ENCODE results near the gene TENT4B.

The TENT4B gene

DNA sequence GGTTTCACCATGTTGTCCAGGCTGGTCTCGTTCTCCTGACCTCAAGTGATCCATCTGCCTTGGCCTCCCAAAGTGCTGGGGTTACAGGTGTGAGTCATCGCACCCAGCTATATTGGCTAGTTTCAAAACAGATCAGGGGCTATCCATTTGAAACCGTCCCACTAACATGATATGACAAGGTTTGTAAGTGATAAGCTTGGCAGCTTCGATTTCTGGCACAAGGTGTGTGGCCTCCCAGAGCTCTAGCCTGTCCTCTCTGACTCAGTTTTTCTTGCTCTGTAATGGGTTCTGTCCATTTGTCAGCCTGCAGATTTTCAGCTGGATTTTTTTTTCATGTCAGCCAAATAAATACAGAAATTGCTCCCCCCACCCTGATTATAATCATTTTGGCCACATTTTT, 31.8 kb upstream of the TENT4B start:
- Histone ChIP-seq H3K27ac (ENCODE audit: low read depth, low read length) (no peak overlapping the region), H3K27me3 (ENCODE audit: insufficient read depth, low read length) (no peaks in the 10 kb centered on the region), H2BK5ac (ENCODE audit: low read depth, low read length, poor library complexity) (no peak overlapping the region), H3K23ac (ENCODE audit: low read length) (no peak overlapping the region), H3K79me2 (ENCODE audit: control insufficient read depth, insufficient read depth, low read length, poor library complexity) (no peaks in the 10 kb centered on the region), H3K9me3 (ENCODE audit: insufficient read depth, low read depth, low read length) (no peaks in the 10 kb centered on the region), H3K9ac (ENCODE audit: low read length) (no peak overlapping the region), H3K4me2 (ENCODE audit: low read length) (no peak overlapping the region), H4K8ac (ENCODE audit: low read depth, low read length) (no peak overlapping the region), H4K12ac (ENCODE audit: low read depth, low read length) (no peak overlapping the region), H3K4me3 (ENCODE audit: low read depth, low read length) (no peak overlapping the region), H3K79me1 (ENCODE audit: low read length) (no peaks in the 10 kb centered on the region), H3K4me1 (ENCODE audit: control insufficient read depth in 1 of 2, insufficient read depth in 2 of 2, low read length in 2 of 2) (no peaks in the 10 kb centered on the region), H2BK12ac (ENCODE audit: low read length) (no peak overlapping the region), H2AK5ac (ENCODE audit: low read length) (no peak overlapping the region), H2AFZ (ENCODE audit: insufficient read depth, low read length, poor library complexity) (no peak overlapping the region), H3K36me3 (ENCODE audit: control insufficient read depth in 1 of 2, insufficient read depth in 2 of 2, low read length in 2 of 2) (no peaks in the 10 kb centered on the region), H4K91ac (ENCODE audit: low read depth, low read length) (no peak overlapping the region), H2BK120ac (ENCODE audit: insufficient read depth, low read length, poor library complexity) (no peak overlapping the region), H3K14ac (ENCODE audit: low read length) (no peak overlapping the region), H3K18ac (ENCODE audit: low read length) (no peak overlapping the region), H3K4ac (ENCODE audit: low read depth, low read length) (no peak overlapping the region)
- WGBS (ENCODE audit: extremely low coverage, insufficient coverage, insufficient read length) = no CpG with 5 or more reads among the region's 4 CpGs
- DNase-seq = no peak

DNA sequence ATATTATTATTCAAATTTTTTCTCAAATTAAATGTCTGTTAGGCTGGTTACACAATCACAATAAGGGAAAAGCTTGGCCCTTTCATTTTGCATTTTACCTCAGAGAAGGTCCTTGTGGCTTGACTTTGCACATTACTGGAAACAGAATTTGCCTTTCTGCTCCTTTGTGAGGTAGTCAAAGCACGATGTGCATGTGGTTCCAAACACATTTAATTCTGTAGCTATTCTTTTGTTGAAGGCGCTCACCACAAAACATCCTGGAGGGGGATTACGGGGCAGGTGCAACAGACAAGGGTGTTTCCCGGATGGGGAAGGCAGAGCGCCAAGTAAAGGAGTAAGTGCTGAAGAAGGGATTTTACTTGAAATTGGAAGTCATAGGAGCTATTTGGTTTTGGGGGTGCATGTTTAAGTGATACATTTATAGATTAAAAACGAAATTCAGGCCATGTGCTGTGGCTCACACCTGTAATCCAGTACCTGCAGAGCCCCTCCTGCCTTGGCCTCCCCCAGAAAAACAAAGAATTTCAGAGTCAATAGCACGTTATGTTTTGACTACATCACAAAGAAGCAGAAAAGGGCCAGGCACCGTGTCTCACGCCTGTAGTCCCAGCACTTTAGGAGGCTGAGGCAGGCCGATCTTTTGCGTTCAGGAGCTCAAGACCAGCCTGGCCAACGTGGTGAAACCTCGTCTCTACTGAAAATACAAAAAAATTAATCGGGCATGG, 31.2 kb upstream of the TENT4B start:
- Histone ChIP-seq H3K4me1 (ENCODE audit: control insufficient read depth in 1 of 2, insufficient read depth in 2 of 2, low read length in 2 of 2) (no peaks in the 10 kb centered on the region), H3K4me3 (ENCODE audit: low read depth, low read length) (no peak overlapping the region), H3K18ac (ENCODE audit: low read length) (no peak overlapping the region), H4K8ac (ENCODE audit: low read depth, low read length) (no peak overlapping the region), H3K9ac (ENCODE audit: low read length) (no peak overlapping the region), H2BK5ac (ENCODE audit: low read depth, low read length, poor library complexity) (no peak overlapping the region), H3K23ac (ENCODE audit: low read length) (no peak overlapping the region), H3K14ac (ENCODE audit: low read length) (no peak overlapping the region), H2AK5ac (ENCODE audit: low read length) (no peak overlapping the region), H3K4me2 (ENCODE audit: low read length) (no peak overlapping the region), H4K91ac (ENCODE audit: low read depth, low read length) (no peak overlapping the region), H3K79me1 (ENCODE audit: low read length) (no peaks in the 10 kb centered on the region), H2BK12ac (ENCODE audit: low read length) (no peak overlapping the region), H3K36me3 (ENCODE audit: control insufficient read depth in 1 of 2, insufficient read depth in 2 of 2, low read length in 2 of 2) (no peaks in the 10 kb centered on the region), H2AFZ (ENCODE audit: insufficient read depth, low read length, poor library complexity) (no peak overlapping the region), H4K12ac (ENCODE audit: low read depth, low read length) (no peak overlapping the region), H3K79me2 (ENCODE audit: control insufficient read depth, insufficient read depth, low read length, poor library complexity) (no peaks in the 10 kb centered on the region), H3K27ac (ENCODE audit: low read depth, low read length) (no peak overlapping the region), H3K9me3 (ENCODE audit: insufficient read depth, low read depth, low read length) (no peaks in the 10 kb centered on the region), H3K27me3 (ENCODE audit: insufficient read depth, low read length) (no peaks in the 10 kb centered on the region), H3K4ac (ENCODE audit: low read depth, low read length) (no peak overlapping the region), H2BK120ac (ENCODE audit: insufficient read depth, low read length, poor library complexity) (no peak overlapping the region)
- DNase-seq = no peak
- no CpG with 5 or more reads among the region's 14 CpGs for WGBS (ENCODE audit: extremely low coverage, insufficient coverage, insufficient read length)

DNA sequence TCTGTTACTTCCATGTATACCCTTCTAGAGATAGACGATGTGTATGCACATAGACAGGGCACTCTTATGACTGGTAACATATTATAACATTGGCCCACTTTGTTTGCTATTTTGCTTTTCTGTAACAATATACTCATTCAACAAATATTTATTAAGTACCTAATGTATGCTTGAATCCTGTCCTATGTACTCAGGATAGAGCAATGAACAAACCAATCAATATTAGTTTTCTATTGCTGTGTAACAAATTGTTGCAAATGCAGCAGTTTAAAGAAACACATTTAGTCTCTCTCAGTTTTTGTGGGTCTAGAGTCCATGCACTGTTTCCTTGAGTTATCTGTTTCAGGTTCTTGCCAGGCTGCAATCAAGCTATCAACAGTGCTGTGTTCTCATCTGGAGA, 29.7 kb upstream of the TENT4B start:
- WGBS (ENCODE audit: extremely low coverage, insufficient coverage, insufficient read length) = no CpG with 5 or more reads among the region's 1 CpG
- Histone ChIP-seq H3K4me3 (ENCODE audit: low read depth, low read length) (no peak overlapping the region), H3K27me3 (ENCODE audit: insufficient read depth, low read length) (no peaks in the 10 kb centered on the region), H3K9ac (ENCODE audit: low read length) (no peak overlapping the region), H3K9me3 (ENCODE audit: insufficient read depth, low read depth, low read length) (no peaks in the 10 kb centered on the region), H3K79me1 (ENCODE audit: low read length) (no peaks in the 10 kb centered on the region), H3K79me2 (ENCODE audit: control insufficient read depth, insufficient read depth, low read length, poor library complexity) (no peaks in the 10 kb centered on the region), H3K23ac (ENCODE audit: low read length) (no peak overlapping the region), H3K4me1 (ENCODE audit: control insufficient read depth in 1 of 2, insufficient read depth in 2 of 2, low read length in 2 of 2) (no peaks in the 10 kb centered on the region), H2BK12ac (ENCODE audit: low read length) (no peak overlapping the region), H2AFZ (ENCODE audit: insufficient read depth, low read length, poor library complexity) (no peak overlapping the region), H4K12ac (ENCODE audit: low read depth, low read length) (no peak overlapping the region), H3K18ac (ENCODE audit: low read length) (no peak overlapping the region), H2BK120ac (ENCODE audit: insufficient read depth, low read length, poor library complexity) (no peak overlapping the region), H4K91ac (ENCODE audit: low read depth, low read length) (no peak overlapping the region), H3K4me2 (ENCODE audit: low read length) (no peak overlapping the region), H4K8ac (ENCODE audit: low read depth, low read length) (no peak overlapping the region), H3K4ac (ENCODE audit: low read depth, low read length) (no peak overlapping the region), H3K14ac (ENCODE audit: low read length) (no peak overlapping the region), H3K27ac (ENCODE audit: low read depth, low read length) (no peak overlapping the region), H2AK5ac (ENCODE audit: low read length) (no peak overlapping the region), H3K36me3 (ENCODE audit: control insufficient read depth in 1 of 2, insufficient read depth in 2 of 2, low read length in 2 of 2) (no peaks in the 10 kb centered on the region), H2BK5ac (ENCODE audit: low read depth, low read length, poor library complexity) (no peak overlapping the region)
- DNase-seq = no peak

- H3K9me3 ChIP-seq (ENCODE audit: insufficient read depth, low read depth, low read length) = no peaks in the 10 kb centered on the region
- H2BK12ac ChIP-seq (ENCODE audit: low read length) = no peak overlapping the region
- no peak overlapping the region for H4K12ac ChIP-seq (ENCODE audit: low read depth, low read length)
- no peak overlapping the region for H3K27ac ChIP-seq (ENCODE audit: low read depth, low read length)
- H3K14ac ChIP-seq (ENCODE audit: low read length) = no peak overlapping the region
- H3K79me2 ChIP-seq (ENCODE audit: control insufficient read depth, insufficient read depth, low read length, poor library complexity) = no peaks in the 10 kb centered on the region
- no peak overlapping the region for H4K91ac ChIP-seq (ENCODE audit: low read depth, low read length)
- H2AK5ac ChIP-seq (ENCODE audit: low read length) = no peak overlapping the region
- H3K79me1 ChIP-seq (ENCODE audit: low read length) = no peaks in the 10 kb centered on the region
- H2BK120ac ChIP-seq (ENCODE audit: insufficient read depth, low read length, poor library complexity) = no peak overlapping the region
- H3K4me1 ChIP-seq (ENCODE audit: control insufficient read depth in 1 of 2, insufficient read depth in 2 of 2, low read length in 2 of 2) = no peaks in the 10 kb centered on the region
- H2BK5ac ChIP-seq (ENCODE audit: low read depth, low read length, poor library complexity) = no peak overlapping the region
- H2AFZ ChIP-seq (ENCODE audit: insufficient read depth, low read length, poor library complexity) = no peak overlapping the region
- H3K9ac ChIP-seq (ENCODE audit: low read length) = no peak overlapping the region
- no peak for DNase-seq
- no CpG with 5 or more reads among the region's 2 CpGs for WGBS (ENCODE audit: extremely low coverage, insufficient coverage, insufficient read length)
- no peak overlapping the region for H3K23ac ChIP-seq (ENCODE audit: low read length)
- no peak overlapping the region for H3K18ac ChIP-seq (ENCODE audit: low read length)
- no peak overlapping the region for H4K8ac ChIP-seq (ENCODE audit: low read depth, low read length)
- no peak overlapping the region for H3K4ac ChIP-seq (ENCODE audit: low read depth, low read length)
- no peak overlapping the region for H3K4me3 ChIP-seq (ENCODE audit: low read depth, low read length)
- H3K36me3 ChIP-seq (ENCODE audit: control insufficient read depth in 1 of 2, insufficient read depth in 2 of 2, low read length in 2 of 2) = no peaks in the 10 kb centered on the region
- H3K4me2 ChIP-seq (ENCODE audit: low read length) = no peak overlapping the region
- no peaks in the 10 kb centered on the region for H3K27me3 ChIP-seq (ENCODE audit: insufficient read depth, low read length)
These were observed 28.3 kb upstream of the TENT4B start for GRCh38 chr16:50124769-50125168.
